Suppressor macrophage (primary cell): ENCODE measurements around the gene CD160.
"Not testable (repeated sequence)": the region's sequence is repeated elsewhere in the genome, so short reads cannot be mapped to it uniquely, and the experiment has no call there.

Experiments used
- DNase-seq, 4 experiments: peaks; one replicate each; pipeline ENCODE4 v3.0.0-alpha.2; 2020 to 2022

The CD160 gene

DNA sequence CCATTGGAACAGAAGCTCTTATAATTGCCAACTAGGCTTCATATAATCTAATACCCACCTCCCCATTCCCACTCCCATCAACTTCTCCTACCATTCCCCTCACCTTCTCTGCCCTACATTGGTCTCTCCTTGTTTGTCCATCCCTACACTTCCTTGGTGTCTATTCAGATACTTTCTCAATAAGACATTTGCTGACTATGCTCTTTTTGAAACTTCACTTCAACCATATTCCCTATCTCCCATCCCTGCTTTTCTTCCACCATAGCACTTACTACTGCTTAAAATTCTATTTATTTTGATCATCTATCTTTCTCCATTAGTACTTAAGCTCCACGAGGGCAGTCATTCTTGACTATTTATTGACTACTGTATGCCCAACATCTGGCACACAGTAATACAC is 40.4 kb downstream of the CD160 start:
- no peak for DNase-seq

DNA sequence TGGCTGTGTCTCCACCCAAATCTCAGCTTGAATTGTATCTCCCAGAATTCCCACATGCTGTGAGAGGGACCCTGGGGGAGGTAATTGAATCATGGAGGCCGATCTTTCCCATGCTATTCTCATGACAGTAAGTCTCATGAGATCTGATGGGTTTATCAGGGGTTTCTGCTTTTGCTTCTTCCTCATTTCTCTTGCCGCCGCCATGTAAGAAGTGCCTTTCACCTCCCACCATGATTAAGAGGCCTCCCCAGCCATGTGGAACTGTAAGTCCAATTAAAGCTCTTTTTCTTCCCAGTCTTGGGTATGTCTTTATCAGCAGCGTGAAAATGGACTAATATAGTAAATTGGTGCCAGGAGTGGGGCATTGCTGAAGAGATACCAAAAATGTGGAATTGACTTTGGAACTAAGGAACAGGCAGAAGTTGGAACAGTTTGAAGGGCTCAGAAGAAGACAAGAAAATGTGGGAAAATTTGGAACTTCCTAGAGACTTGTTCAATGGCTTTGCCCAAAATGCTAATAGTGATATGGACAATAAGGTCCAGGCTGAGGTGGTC is 41.2 kb downstream of the CD160 start:
- DNase-seq, result not testable (repeated sequence)

DNA sequence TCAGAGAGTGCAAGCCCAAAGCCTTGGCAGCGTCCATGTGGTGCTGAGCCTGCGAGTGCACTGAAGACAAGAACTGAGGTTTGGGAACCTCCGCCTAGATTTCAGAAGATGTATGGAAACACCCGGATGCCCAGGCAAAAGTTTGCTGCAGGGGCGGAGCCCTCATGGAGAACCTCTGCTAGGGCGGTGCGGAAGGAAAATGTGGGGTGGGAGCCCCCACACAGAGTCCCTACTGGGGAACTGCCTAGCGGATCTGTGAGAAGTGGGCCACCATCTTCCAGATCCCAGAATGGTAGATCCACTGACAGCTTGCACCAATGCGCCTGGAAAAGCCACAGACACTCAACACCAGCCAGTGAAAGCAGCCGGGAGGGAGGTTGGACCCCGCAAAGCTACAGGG is 42.2 kb downstream of the CD160 start:
- not testable (repeated sequence) for DNase-seq

DNA sequence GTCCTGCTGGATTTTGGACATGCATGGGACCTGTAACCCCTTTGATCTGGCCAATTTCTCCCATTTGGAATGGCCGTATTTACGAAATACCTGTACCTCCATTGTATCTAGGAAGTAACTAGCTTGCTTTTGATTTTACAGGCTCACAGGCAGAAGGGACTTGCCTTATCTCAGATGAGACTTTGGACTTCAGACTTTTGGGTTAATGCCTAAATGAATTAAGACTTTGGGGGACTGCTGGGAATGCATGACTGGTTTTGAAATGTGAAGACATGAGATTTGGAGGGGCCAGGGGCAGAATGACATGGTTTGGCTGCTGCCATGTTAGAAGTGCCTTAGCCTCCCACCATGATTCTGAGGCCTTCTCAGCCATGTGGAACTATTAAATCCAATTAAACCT is 42.7 kb downstream of the CD160 start:
- not testable (repeated sequence) for DNase-seq

DNA sequence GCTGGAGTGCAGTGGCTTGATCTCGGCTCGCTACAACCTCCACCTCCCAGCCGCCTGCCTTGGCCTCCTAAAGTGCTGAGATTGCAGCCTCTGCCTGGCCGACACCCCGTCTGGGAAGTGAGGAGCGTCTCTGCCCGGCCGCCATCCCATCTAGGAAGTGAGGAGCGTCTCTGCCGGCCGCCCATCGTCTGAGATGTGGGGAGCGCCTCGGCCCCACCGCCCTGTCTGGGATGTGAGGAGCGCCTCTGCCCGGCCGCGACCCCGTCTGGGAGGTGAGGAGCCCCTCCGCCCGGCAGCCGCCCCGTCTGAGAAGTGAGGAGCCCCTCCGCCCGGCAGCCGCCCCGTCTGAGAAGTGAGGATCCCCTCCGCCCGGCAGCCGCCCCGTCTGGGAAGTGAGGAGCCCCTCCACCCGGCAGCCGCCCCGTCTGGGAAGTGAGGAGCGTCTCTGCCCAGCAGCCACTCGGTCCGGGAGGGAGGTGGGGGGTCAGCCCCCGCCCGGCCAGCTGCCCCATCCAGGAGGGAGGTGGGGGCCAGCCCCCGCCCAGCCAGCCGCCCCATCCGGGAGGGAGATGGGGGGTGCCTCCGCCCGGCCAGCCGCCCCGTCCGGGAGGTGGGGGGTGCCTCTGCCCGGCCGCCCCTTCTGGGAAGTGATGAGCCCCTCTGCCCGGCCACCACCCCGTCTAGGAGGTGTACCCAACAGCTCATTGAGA is 45.1 kb downstream of the CD160 start:
- DNase-seq, result not testable (repeated sequence)

DNA sequence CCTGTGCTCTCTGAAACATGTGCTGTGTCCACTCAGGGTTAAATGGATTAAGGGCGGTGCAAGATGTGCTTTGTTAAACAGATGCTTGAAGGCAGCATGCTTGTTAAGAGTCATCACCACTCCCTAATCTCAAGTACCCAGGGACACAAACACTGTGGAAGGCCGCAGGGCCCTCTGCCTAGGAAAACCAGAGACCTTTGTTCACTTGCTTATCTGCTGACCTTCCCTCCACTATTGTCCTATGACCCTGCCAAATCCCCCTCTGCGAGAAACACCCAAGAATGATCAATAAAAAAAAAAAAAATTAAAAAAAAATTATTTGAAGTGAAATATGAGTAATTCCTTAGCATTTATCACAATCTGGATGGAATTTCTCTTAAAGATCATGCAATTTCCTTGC is 45.8 kb downstream of the CD160 start:
- not testable (repeated sequence) for DNase-seq

DNA sequence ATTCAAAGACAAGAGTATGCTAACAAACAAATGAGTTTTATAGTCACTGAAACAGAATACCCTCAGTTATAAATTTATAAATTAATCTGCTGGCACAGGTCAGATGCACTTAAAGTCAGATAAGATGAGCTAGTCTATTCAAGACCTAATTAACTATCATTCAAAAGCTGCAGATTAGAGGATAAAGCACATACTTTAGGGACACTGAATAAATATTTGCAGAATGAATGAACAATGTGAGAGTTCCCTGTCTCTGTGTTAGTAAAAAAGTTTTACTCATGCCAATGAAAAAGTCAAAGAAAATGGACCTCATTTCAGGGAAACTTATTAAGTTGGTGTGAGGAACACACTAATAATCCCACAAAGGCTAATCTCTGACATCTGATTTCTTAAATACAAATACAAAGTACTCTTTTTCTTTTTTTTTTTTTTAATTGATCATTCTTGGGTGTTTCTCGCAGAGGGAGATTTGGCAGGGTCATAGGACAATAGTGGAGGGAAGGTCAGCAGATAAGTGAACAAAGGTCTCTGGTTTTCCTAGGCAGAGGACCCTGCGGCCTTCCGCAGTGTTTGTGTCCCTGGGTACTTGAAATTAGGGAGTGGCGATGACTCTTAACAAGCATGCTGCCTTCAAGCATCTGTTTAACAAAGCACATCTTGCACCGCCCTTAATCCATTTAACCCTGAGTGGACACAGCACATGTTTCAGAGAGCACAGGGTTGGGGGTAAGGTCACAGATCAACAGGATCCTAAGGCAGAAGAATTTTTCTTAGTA is 46.5 kb downstream of the CD160 start:
- not testable (repeated sequence) for DNase-seq

DNA sequence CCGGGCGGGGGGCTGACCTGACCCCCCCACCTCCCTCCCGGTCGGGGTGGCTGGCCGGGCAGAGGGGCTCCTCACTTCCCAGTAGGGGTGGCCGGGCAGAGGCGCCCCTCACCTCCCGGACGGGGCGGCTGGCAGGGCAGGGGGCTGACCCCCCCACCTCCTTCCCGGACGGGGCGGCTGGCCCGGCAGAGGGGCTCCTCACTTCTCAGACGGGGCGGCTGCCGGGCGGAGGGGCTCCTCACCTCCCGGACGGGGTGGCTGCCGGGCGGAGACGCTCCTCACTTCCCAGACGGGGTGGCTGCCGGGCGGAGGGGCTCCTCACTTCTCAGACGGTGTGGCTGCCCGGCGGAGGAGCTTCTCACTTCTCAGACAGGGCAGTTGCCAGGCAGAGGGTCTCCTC is 47.6 kb downstream of the CD160 start:
- not testable (repeated sequence) for DNase-seq

DNA sequence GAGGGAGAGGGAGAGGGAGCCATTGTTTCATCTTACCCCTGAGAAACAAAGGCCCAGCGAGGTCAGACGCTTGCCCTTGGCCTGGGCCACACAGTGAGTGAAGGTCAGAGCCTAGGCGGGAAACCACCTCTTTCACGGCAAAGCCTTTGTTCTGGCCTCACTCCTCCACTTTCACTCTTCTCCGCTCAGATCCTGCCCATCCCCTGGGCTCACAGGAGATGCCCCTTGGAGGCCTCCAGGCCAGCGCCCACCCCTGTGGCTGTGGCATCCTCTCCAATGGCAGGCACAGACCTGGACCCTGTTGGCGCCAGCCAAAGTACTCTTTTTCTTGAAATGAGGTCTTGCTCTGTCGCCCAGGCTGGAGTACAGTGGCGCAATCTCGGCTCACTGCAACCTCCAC is 48.7 kb downstream of the CD160 start:
- DNase-seq, result not testable (repeated sequence)

DNA sequence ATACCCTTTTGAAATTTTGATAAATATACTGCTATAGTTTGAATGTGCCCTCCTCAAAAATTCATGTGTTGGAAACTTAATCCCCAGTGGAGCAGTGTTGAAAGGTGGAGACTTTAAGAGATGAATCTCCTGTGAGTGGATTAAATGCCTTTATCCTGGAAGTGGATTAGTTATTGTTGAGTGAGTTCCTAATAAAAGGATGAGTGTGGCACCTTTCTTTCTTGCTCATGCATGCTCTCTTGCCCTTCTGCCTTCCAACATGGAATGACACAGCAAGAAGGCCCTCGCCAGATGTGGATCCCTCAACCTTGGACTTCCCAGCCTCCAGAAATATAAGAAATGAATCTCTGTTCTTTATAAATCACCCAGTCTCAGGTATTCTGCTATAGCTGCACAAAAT is 51.8 kb downstream of the CD160 start:
- DNase-seq, result no peak

DNA sequence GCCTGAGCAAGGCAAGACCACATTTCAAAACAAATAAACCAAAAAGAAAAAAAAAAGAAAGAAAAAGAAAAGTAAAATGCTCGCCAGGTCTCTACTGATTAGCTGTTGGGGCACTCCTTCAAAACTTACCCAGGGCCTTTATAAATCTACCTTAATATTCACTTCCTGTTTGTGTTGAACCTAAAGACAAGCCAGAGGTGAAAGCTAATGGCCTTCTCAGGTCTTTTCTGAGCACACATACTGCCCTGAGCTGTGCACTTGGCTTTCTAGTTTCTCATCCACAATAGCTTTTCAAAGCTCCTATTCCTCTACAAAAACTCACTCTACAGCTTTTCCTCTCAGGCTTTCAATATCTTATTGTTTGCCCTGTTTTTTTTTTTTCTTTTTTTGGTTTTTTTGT is 54.1 kb downstream of the CD160 start:
- no peak for DNase-seq

DNA sequence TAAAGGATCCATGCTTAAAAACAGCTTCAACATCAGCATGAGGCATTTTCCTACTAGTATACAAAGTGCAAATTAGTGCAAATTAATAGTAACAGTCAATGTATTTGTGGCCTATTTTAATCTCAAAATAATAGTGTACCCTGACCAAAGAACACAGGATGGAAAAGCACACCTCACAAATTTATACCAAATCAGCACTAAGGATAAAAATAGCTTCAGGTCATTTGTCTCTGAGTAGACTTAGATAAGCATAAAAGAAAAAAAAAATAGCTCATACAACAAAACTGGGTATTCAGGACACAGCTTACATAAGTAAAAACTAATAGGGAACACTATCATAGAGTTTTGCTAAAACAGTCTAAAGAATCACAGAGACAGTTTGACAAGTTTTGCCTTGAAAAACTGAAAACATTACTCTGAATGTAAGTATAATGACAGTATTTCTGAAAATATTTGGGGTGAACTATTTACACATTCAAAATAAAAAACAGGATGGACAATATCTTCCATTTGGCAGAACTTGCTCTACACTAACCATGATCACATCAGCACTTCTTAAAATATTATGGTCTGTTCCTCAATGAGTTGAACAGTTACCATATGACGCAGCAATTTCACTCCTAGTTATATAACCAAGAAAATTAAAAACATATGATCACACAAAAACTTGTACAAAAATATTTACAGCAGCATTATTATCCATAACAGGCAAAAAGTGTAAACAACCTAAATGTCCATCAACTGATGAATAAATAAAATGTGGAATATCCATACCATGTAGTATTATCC is 58.3 kb downstream of the CD160 start:
- DNase-seq, result no peak

DNA sequence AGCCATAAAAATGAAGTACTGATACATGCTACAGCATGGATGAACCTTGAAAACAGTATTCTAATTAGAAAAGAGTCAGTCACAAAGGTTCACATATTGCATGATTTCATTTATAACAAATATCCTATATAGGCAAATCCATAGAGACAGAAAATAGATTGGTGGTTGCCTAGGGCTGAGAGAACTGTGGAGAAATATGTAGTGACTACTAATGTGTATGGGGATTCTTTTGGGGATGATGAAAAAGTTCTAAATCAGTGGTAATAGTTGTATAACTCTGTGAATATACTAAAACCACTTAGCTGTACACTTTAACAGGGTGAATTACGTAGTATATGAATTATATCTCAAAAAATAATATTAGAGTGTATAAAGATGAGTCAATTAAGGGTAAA is 58.8 kb downstream of the CD160 start:
- DNase-seq, result no peak

DNA sequence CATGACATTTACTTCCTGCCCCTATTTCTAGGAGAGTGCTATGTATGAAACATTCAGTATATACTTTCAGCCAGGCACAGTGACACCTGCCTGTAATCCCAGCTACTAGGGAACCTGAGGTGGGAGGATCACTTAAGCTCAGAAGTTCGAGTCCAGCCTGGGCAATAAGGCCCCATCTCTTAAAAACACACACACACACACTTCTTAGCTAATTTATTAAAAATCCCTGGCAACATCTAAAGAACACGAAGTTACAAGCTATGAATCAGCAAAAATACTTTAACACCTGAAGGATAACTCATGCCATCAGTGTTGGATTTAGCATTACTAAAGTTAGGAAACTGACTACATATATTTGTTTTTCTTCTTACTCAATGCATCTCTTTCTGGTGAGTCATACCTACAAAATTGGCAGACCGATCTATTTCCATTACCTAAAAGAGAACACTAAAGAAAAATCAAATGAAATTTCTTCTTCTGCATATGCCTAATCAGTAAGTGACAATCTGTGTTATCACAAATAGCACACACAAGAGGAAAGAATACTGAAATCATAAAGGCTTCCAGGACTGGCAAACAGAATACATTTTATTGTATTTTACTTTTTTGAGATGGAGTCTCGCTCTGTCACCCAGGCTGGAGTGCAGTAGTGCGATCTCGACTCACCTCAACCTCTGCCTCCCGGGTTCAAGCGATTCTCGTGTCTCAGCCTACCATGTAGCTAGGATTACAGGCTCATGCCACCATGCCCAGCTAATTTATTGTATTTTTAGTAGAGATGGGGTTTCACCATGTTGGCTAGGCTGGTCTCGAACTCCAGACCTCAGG is 63.2 kb downstream of the CD160 start:
- no peak for DNase-seq

DNA sequence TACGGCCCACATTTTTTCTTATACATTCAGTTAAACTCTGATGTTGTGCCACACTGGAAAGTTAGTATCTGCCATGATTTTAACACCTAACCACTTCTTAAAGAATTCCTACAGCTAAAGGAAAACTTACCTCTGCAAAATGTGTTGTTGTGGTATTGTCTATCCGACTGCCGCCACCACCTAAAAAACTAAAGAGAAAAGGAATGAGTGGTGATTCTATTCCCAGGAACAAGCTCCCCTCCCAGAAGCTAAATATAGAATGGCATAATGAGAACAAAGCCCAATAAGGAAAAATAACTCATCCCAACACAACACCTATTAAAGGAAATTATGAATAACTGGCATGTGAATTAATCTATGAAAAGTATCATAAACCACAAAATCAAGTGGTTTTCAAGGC is 65.1 kb downstream of the CD160 start:
- no peak for DNase-seq

DNA sequence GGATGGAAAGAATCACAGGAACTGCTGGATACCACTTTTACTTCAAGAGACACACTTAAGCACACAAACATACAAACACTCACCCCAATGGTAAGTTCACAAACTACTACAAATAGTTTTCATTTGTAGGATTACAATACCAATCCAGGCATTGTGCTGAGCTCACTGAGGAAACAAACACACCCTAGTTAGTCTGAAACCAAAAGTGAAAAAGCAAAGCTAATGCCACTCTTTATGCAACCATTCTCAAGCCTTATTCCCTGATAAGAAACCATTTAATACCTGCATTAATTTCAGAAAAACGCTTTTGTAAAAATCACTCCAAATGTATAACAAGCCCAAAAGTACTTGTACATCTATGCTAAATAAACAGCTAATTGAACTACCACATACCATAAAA is 66.2 kb downstream of the CD160 start:
- DNase-seq, result no peak

DNA sequence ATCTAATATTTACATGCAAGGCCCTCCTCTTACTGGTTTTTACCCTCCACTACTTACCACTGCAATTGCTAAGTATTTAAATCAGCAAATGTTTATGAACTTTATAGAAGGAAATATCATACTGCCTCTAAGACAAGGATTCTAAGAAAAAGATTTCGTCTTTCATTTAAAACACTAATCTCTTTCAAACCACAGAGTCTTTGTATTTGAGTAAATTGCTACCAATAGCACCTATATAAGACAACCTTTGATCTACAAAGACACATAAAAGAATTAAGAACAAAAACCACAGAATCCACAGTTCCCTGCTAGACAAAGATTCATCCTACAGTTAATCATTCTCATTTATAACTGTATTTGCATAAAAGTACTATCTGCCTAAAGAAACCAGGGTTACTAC is 67.0 kb downstream of the CD160 start:
- DNase-seq, result no peak

DNA sequence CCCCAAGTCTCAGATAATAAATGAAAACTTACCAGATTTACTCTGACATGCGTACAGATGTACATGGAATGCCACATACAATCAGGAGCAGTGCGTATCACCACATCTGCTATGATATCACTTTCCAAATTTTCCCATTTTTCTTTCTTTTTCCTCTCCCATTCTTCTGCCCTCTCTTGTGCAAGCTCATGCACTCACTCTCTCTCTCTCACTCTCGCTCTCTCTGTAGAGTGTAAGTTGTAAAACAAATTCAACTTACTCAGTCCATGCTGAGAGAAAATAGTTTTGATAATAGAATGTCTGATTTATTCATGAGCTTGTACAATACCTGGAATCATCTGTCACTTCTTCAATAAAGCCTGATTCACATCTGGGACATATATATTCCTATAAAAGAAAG is 69.3 kb downstream of the CD160 start:
- DNase-seq, result no peak
